Hepatocyte (in vitro differentiated cells): ENCODE results near the gene PLCG1.
"Not testable (repeated sequence)": the region's sequence is repeated elsewhere in the genome, so short reads cannot be mapped to it uniquely, and the experiment has no call there.

ENCODE experiments used
- CTCF ChIP-seq: fragments of 200-600 bp; sonication (generic); IDR thresholded peaks from 2 replicates; pipeline ENCODE4 v1.5.1; 2016; ENCODE audit warnings: antibody characterized with exemption, mild to moderate bottlenecking; ENCODE audit not compliant: poor library complexity
- EZH2phosphoT487 ChIP-seq: fragments of 200-600 bp; sonication (generic); IDR thresholded peaks from one replicate; pipeline ENCODE4 v1.6.1; 2018; ENCODE audit warnings: antibody characterized with exemption, mild to moderate bottlenecking, low read depth, moderate library complexity; ENCODE audit not compliant: unreplicated experiment, severe bottlenecking

- not testable (repeated sequence) for TF ChIP-seq CTCF, EZH2phosphoT487
Observed at GRCh38 chr20:41128317-41128716, 9.0 kb upstream of the PLCG1 start.
